Keratinocyte (primary cell): ENCODE results near the gene GLE1. TPM values are rescaled to one million over a fixed set of nuclear protein-coding genes. Genes with fewer than 3 reads are reported as not detected.
A peak's percentile ranks its signal among the peaks of the same experiment; 100 is the strongest.

ENCODE experiments used
- DNase-seq: peaks from one replicate; pipeline ENCODE4 v3.0.0-alpha.2; 2011; ENCODE audit warnings: low read depth, missing footprints, low spot score
- FAIRE-seq: peaks from 2 replicates; lab custom pipeline; 2011; peaks lifted over from hg19 to GRCh38; lab: Jason Lieb, UNC
- H2AFZ ChIP-seq: 2 replicates; pipeline ENCODE4 v1.6.0; 2012; ENCODE audit warnings: low read length, control low read depth, inconsistent platforms; ENCODE audit not compliant: control insufficient read depth
- H3K27ac ChIP-seq: 2 replicates; pipeline ENCODE4 v1.5.1; 2011; ENCODE audit warnings: low read length; ENCODE audit not compliant: control insufficient read depth, insufficient read depth
- H3K27me3 ChIP-seq: 3 replicates; pipeline ENCODE4 v1.6.0; 2011; ENCODE audit warnings: low read length; ENCODE audit not compliant: control insufficient read depth, insufficient read depth; ENCODE audit errors: extremely low read depth
- H3K36me3 ChIP-seq, 2 experiments: 2 replicates in 1 of 2; 3 replicates in 1 of 2; pipeline ENCODE4 v1.5.1; 2011; ENCODE audit warnings: low read length in 2 of 2, mild to moderate bottlenecking in 1 of 2; ENCODE audit not compliant: control insufficient read depth in 2 of 2, insufficient read depth in 2 of 2; ENCODE audit errors: extremely low read depth in 1 of 2
- H3K4me1 ChIP-seq: 3 replicates; pipeline ENCODE4 v1.5.1; 2011; ENCODE audit warnings: low read length; ENCODE audit not compliant: control insufficient read depth, insufficient read depth; ENCODE audit errors: extremely low read depth
- H3K4me2 ChIP-seq: 3 replicates; pipeline ENCODE4 v1.6.0; 2011; ENCODE audit warnings: low read depth, low read length; ENCODE audit not compliant: control insufficient read depth, insufficient read depth; ENCODE audit errors: extremely low read depth
- H3K4me3 ChIP-seq, 3 experiments: fragments of 200-600 bp in 1 of 3; sonication (generic) in 1 of 3; 2 replicates in 2 of 3; 3 replicates in 1 of 3; pipeline ENCODE4 v1.5.1; 2011 to 2016; ENCODE audit warnings: low read length in 3 of 3, mild to moderate bottlenecking in 3 of 3, control low read depth in 2 of 3, inconsistent platforms in 1 of 3, low read depth in 1 of 3, mixed read lengths in 1 of 3, mixed run types in 1 of 3, moderate library complexity in 1 of 3; ENCODE audit not compliant: control insufficient read depth in 2 of 3, insufficient read depth in 2 of 3; ENCODE audit errors: extremely low read depth in 1 of 3
- H3K79me2 ChIP-seq: 2 replicates; pipeline ENCODE4 v1.6.0; 2012; ENCODE audit warnings: low read length; ENCODE audit not compliant: control insufficient read depth, insufficient read depth
- H3K9ac ChIP-seq: 3 replicates; pipeline ENCODE4 v1.6.0; 2011; ENCODE audit warnings: low read length; ENCODE audit not compliant: control insufficient read depth, insufficient read depth; ENCODE audit errors: extremely low read depth
- H3K9me1 ChIP-seq: 3 replicates; pipeline ENCODE4 v1.6.0; 2011; ENCODE audit warnings: low read length; ENCODE audit not compliant: control insufficient read depth, insufficient read depth; ENCODE audit errors: extremely low read depth
- H3K9me3 ChIP-seq: 2 replicates; pipeline ENCODE4 v1.5.1; 2012; ENCODE audit warnings: low read depth, low read length; ENCODE audit not compliant: control insufficient read depth
- H4K20me1 ChIP-seq: 3 replicates; pipeline ENCODE4 v1.6.0; 2011; ENCODE audit warnings: low read length; ENCODE audit not compliant: control insufficient read depth, insufficient read depth; ENCODE audit errors: extremely low read depth
- CTCF ChIP-seq, 3 experiments: IDR thresholded peaks in 1 of 3; conservative IDR thresholded peaks in 1 of 3; optimal IDR thresholded peaks in 1 of 3; 2 replicates in 2 of 3; 3 replicates in 1 of 3; pipeline versions ENCODE3 to v1.5.1; 2011; ENCODE audit warnings: low read length in 3 of 3, mild to moderate bottlenecking in 3 of 3, moderate library complexity in 2 of 3, control low read depth in 1 of 3, inconsistent platforms in 1 of 3; ENCODE audit not compliant: insufficient read depth in 2 of 3; ENCODE audit errors: extremely low read depth in 1 of 3
- EZH2 ChIP-seq: IDR thresholded peaks from one replicate; pipeline ENCODE4 v1.6.1; 2012; ENCODE audit warnings: inconsistent platforms, mild to moderate bottlenecking, low read length, moderate library complexity
- dilution Hi-C: fragments of 300-500 bp; cut with MboI; formaldehyde crosslinking; loops from one replicate; pipeline ENCODE4 v1.7.0; 2020; ENCODE audit warnings: low sequenced_read_pairs; ENCODE audit not compliant: extremely low pct_ligation_motif_present
- polyA minus RNA-seq, 3 experiments: library from RNA; depleted of rRNA, polyadenylated mRNA; stranded (reverse); fragments of >200 nt; gene quantifications; 1 replicate in 1 of 3; 2 replicates in 1 of 3; 3 replicates in 1 of 3; pipeline ENCODE4 v1.2.3, GENCODE V29; 2011
- polyA plus RNA-seq, 5 experiments: library from polyadenylated mRNA; depleted of rRNA in 3 of 5; stranded (reverse) in 3 of 5; stranded (forward) in 1 of 5; unstranded in 1 of 5; fragments of >200 nt; gene quantifications; 1 replicate in 1 of 5; 2 replicates in 3 of 5; 3 replicates in 1 of 5; pipeline versions ENCODE4 v1.2.1 to v1.2.3, GENCODE V29; 2011 to 2012; ENCODE audit warnings: missing spikeins in 2 of 5, low read depth in 1 of 5, low replicate concordance in 1 of 5

The GLE1 gene
- 22.2 to 28.3 TPM (median 24.4 TPM) in 3 replicates for polyA plus RNA-seq
- polyA plus RNA-seq (2011; ENCODE audit: low read depth), result 13.4 TPM
- 18.0 and 23.1 TPM in 2 replicates for polyA plus RNA-seq (2011; cell fraction: cytosol; rRNA removed)
- polyA plus RNA-seq (2011; cell fraction: nucleus; rRNA removed), result 23.0 and 25.5 TPM in 2 replicates
- polyA plus RNA-seq (2012; ENCODE audit: low replicate concordance), result 15.4 and 21.4 TPM in 2 replicates
- polyA minus RNA-seq, result 13.8 to 31.9 TPM (median 27.4 TPM) in 3 replicates
- 20.7 TPM for polyA minus RNA-seq (2011; cell fraction: cytosol; rRNA and poly(A)+ RNA removed)
- polyA minus RNA-seq (2011; cell fraction: nucleus; rRNA and poly(A)+ RNA removed), result 13.3 and 20.3 TPM in 2 replicates

- Histone ChIP-seq H3K9me3 (no peaks in the 10 kb centered on the region), H3K4me1 (peaks cover 17% of the 10 kb centered on the region), H3K36me3 (peaks cover 9 to 22% of the 10 kb centered on the region in 2 experiments), H3K79me2 (peaks cover 28% of the 10 kb centered on the region), H3K9ac (peak within 1 kb of the TSS; percentile 97), H4K20me1 (no peaks in the 10 kb centered on the region), H3K27ac (peak within 1 kb of the TSS; percentile 90), H3K4me2 (peak within 1 kb of the TSS; percentile 98), H3K4me3 (peak within 1 kb of the TSS; percentile 68 to 99 (median 98)), H2AFZ (peak within 1 kb of the TSS; percentile 97), H3K9me1 (no peaks in the 10 kb centered on the region), H3K27me3 (no peaks in the 10 kb centered on the region)
- dilution Hi-C loops, result no loop called here
- DNase-seq (peak; percentile 49), FAIRE-seq (no peak)
- TF ChIP-seq EZH2 (no peak), CTCF (optimal IDR thresholded peaks at IDR 0.05 in 1 of 3, IDR thresholded peaks at IDR 0.05 in 1 of 3, conservative IDR thresholded peaks at IDR 0.05 in 1 of 3; ENCODE audit: extremely low read depth in 1 of 3, insufficient read depth in 2 of 3, low read length in 3 of 3) (no peak)
Measured at GRCh38 chr9:128504485-128505413, at the start of gene GLE1. Gene GLE1, plus strand, starts transcription at chr9:128504719. Its CDS starts 87 bp downstream, at chr9:128504806.

GRCh38 chr9:128454991-128455390, 49.5 kb upstream of the GLE1 start:
- H4K20me1 ChIP-seq, result no peaks in the 10 kb centered on the region
- H3K27ac ChIP-seq, result no peak overlapping the region
- H3K9me1 ChIP-seq, result no peaks in the 10 kb centered on the region
- H3K9ac ChIP-seq, result no peak overlapping the region
- TF ChIP-seq CTCF (optimal IDR thresholded peaks at IDR 0.05 in 1 of 3, IDR thresholded peaks at IDR 0.05 in 1 of 3, conservative IDR thresholded peaks at IDR 0.05 in 1 of 3; ENCODE audit: extremely low read depth in 1 of 3, insufficient read depth in 2 of 3, low read length in 3 of 3) (no peak), EZH2 (no peak)
- H3K4me1 ChIP-seq, result peaks cover 10% of the 10 kb centered on the region
- no peaks in the 10 kb centered on the region for H3K27me3 ChIP-seq
- peaks cover 2 to 11% of the 10 kb centered on the region in 2 experiments for H3K36me3 ChIP-seq
- FAIRE-seq (no peak), DNase-seq (no peak)
- no peaks in the 10 kb centered on the region for H3K9me3 ChIP-seq
- H3K4me3 ChIP-seq, result no peak overlapping the region
- no peak overlapping the region for H3K4me2 ChIP-seq
- dilution Hi-C loops, result no loop called here
- peaks cover 10% of the 10 kb centered on the region for H3K79me2 ChIP-seq
- peak overlapping the region; percentile 15 for H2AFZ ChIP-seq
